Activated CD8-positive, alpha-beta memory T cell treated with anti-CD3 and anti-CD28 coated beads for 36 hours (primary cell): Measurements from ENCODE around the gene FANCC. TPM values are rescaled to one million over a fixed set of nuclear protein-coding genes. Genes with fewer than 3 reads are reported as not detected.

ENCODE experiments used
- CTCF ChIA-PET: fragments of 350-600 bp; sonication (Branson Sonifier 250); formaldehyde crosslinking; loops from one replicate; lab custom pipeline; 2021; ENCODE audit warnings: antibody characterized with exemption; lab: Charles Lee
- POLR2A ChIA-PET: fragments of 350-600 bp; sonication (Branson Sonifier 250); formaldehyde crosslinking; loops from one replicate; lab custom pipeline; 2021; ENCODE audit warnings: antibody characterized with exemption; lab: Charles Lee
- total RNA-seq, 2 experiments: library from RNA; stranded (reverse); gene quantifications; one replicate each; pipeline ENCODE4 v1.2.3, GENCODE V29; 2021

Gene FANCC
- total RNA-seq, 2 experiments from 2014 or later, result 16.2 to 20.5 TPM

- ChIA-PET CTCF (no interaction called here), POLR2A (no interaction called here)
These were observed 143.5 kb downstream of the FANCC start for GRCh38 chr9:95174038-95174437.

GRCh38 chr9:95171596-95171995 lies 145.9 kb downstream of the FANCC start:
- POLR2A ChIA-PET, result no interaction called here
- CTCF ChIA-PET, result no interaction called here

GRCh38 chr9:95171001-95171400 lies 146.5 kb downstream of the FANCC start:
- POLR2A ChIA-PET, result no interaction called here

GRCh38 chr9:95167998-95168397 lies 149.5 kb downstream of the FANCC start:
- POLR2A ChIA-PET, result interaction anchor here (1.1 kb wide), 1 partner anchor 442 kb away, joined by 4 read pairs; the partner anchor contains the start of gene AOPEP

More at GRCh38 chr9:95171001-95171400, 146.5 kb downstream of the FANCC start:
- CTCF ChIA-PET, result no interaction called here

GRCh38 chr9:95165004-95165403 lies 152.5 kb downstream of the FANCC start:
- ChIA-PET CTCF (no interaction called here), POLR2A (no interaction called here)

More at GRCh38 chr9:95167998-95168397, 149.5 kb downstream of the FANCC start:
- CTCF ChIA-PET, result interaction anchor here (0.7 to 1.4 kb wide), 4 partner anchors 23 to 487 kb away, joined by 3 to 5 read pairs (median 4); no protein-coding TSS in a partner anchor

GRCh38 chr9:95157481-95158151 lies 159.9 kb downstream of the FANCC start:
- CTCF ChIA-PET, result interaction anchor here (1.5 kb wide), 1 partner anchor 20 kb away, joined by 3 read pairs; no protein-coding TSS in a partner anchor

GRCh38 chr9:95156074-95156473 lies 161.4 kb downstream of the FANCC start:
- ChIA-PET POLR2A (no interaction called here), CTCF (interaction anchor here (1.5 kb wide), 1 partner anchor 19 kb away, joined by 3 read pairs; no protein-coding TSS in a partner anchor)

More at GRCh38 chr9:95157481-95158151, 159.9 kb downstream of the FANCC start:
- POLR2A ChIA-PET, result no interaction called here

- POLR2A ChIA-PET, result no interaction called here
- CTCF ChIA-PET, result no interaction called here
These were observed 162.3 kb downstream of the FANCC start for GRCh38 chr9:95155220-95155619.

GRCh38 chr9:95150903-95151302 lies 166.6 kb downstream of the FANCC start:
- ChIA-PET POLR2A (no interaction called here), CTCF (interaction anchor here (0.6 to 1.2 kb wide), 2 partner anchors 23 to 644 kb away, joined by 3 read pairs; no protein-coding TSS in a partner anchor)

GRCh38 chr9:95148208-95148520 lies 169.3 kb downstream of the FANCC start:
- ChIA-PET POLR2A (interaction anchor here (0.6 kb wide), 1 partner anchor 22 kb away, joined by 3 read pairs; no protein-coding TSS in a partner anchor), CTCF (interaction anchor here (1.5 kb wide), 1 partner anchor 17 kb away, joined by 3 read pairs; no protein-coding TSS in a partner anchor)

GRCh38 chr9:95147452-95148207 lies 169.9 kb downstream of the FANCC start:
- POLR2A ChIA-PET, result no interaction called here
- CTCF ChIA-PET, result no interaction called here

- POLR2A ChIA-PET, result no interaction called here
- CTCF ChIA-PET, result interaction anchor here (0.8 kb wide), 1 partner anchor 463 kb away, joined by 3 read pairs; no protein-coding TSS in a partner anchor
These were observed 173.6 kb downstream of the FANCC start for GRCh38 chr9:95143591-95144561.

- POLR2A ChIA-PET, result no interaction called here
- CTCF ChIA-PET, result interaction anchor here (1.1 kb wide), 1 partner anchor 15 kb away, joined by 3 read pairs; no protein-coding TSS in a partner anchor
These were observed 174.8 kb downstream of the FANCC start for GRCh38 chr9:95142728-95143127.

- ChIA-PET CTCF (interaction anchor here (0.7 to 1.2 kb wide), 3 partner anchors 10 to 146 kb away, joined by 3 to 5 read pairs (median 3); no protein-coding TSS in a partner anchor), POLR2A (no interaction called here)
These were observed 175.2 kb downstream of the FANCC start for GRCh38 chr9:95142315-95142714.

- ChIA-PET POLR2A (no interaction called here), CTCF (no interaction called here)
These were observed 176.7 kb downstream of the FANCC start for GRCh38 chr9:95140821-95141220.

- ChIA-PET CTCF (no interaction called here), POLR2A (no interaction called here)
These were observed 178.4 kb downstream of the FANCC start for GRCh38 chr9:95139126-95139525.

- POLR2A ChIA-PET, result interaction anchor here (0.5 kb wide), 1 partner anchor 9 kb away, joined by 3 read pairs; no protein-coding TSS in a partner anchor
- CTCF ChIA-PET, result no interaction called here
These were observed 179.0 kb downstream of the FANCC start for GRCh38 chr9:95138474-95138873.

- CTCF ChIA-PET, result interaction anchor here (1.6 kb wide), 1 partner anchor 19 kb away, joined by 3 read pairs; no protein-coding TSS in a partner anchor
- POLR2A ChIA-PET, result no interaction called here
These were observed 179.8 kb downstream of the FANCC start for GRCh38 chr9:95137587-95138145.
